ENCODE measurements around the gene THYN1.

Gene THYN1

DNA sequence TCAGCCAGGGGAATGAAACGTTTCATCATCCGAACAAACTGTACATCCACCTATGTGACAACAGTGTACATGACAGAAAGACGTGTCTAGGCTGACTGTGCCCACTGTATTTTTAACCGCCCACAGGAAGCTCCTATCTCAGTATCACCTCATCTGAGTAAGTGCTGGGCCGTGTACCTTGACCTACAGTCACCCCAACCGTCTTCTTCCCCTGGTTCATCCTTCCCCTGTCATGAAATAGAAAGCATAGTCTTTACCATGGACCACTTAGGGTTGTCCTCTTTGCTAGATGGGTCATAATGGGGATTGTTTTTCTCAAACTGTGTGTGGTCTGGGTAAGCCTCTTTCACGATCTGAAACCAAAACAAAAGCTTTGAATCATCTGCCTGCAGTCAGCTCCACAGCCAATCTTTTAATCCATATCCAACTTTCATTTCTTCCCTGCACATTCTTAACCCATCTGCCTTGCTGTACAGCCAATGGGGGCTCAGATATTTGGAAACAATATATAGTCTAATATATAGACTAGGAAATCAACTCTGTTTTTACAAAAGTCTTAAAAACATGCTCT, 4.2 kb downstream of the THYN1 start:
- no peak for DNase-seq (ENCODE audit: low read depth)

GRCh38 chr11:134246678-134247077, 6.5 kb downstream of the THYN1 start:
- no peak for DNase-seq (ENCODE audit: low read depth)

DNA sequence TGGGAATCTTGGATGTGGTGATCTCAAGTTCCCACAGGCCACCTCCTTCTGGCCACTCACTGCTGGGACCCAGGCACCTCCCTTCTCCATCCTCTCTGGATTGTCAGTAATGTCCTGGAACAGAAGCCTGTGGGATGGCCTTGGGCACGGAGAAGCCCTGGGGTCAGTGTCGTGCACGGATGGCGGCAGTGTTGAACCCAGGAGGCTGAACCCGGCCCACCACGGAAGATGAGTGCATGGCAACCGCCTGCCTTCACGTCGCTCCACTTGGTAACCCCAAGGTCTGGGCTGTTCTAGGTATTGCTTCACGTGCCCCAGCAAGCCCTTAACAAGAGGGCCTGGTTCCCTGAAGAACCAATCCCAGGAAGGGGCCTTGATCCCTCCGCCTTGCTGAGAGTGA, 7.1 kb downstream of the THYN1 start:
- DNase-seq (ENCODE audit: low read depth), result no peak

DNA sequence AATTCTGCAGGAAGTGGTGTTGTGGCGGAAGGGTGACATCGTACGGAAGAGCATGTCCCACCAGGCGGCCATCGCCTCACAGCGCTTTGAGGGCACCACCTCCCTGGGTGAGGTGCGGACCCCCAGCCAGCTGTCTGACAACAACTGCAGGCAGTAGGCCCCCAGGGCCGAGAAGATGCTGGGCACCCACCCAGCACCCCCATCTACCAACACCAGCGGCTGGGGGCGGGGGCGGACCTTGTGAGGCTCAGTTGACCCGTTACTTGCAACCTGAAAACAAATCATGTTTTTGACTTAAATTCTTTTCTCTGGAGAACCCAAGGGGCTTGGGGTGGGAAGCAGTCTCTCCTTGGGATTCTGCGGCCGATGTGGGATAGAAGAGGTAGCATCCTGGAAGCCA, 7.7 kb downstream of the THYN1 start:
- DNase-seq (ENCODE audit: low read depth), result no peak

DNA sequence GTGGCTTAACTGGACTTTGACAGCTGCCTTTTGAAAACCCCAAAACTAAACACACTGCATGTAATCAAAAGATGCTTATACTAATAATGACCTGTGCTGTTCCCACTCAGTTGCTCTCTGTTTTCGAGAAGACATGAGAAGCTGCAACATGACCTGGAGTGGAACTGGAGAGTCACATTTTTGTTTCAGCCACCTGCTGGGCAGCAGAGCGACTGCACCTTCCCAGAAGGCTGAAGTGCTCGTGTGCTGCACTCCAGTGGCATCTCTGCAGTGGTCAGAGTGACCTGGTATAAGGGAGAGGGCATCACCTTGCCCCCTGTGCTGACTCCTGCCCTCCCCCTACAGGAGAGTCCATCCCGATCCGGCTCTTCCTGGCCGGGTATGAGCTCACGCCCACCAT, 8.6 kb downstream of the THYN1 start:
- no peak for DNase-seq (ENCODE audit: low read depth)

- no peak for DNase-seq (ENCODE audit: low read depth)
Measured at GRCh38 chr11:134243913-134244312, 9.2 kb downstream of the THYN1 start.

GRCh38 chr11:134242376-134242775, 10.8 kb downstream of the THYN1 start:
- DNase-seq (ENCODE audit: low read depth), result no peak

DNA sequence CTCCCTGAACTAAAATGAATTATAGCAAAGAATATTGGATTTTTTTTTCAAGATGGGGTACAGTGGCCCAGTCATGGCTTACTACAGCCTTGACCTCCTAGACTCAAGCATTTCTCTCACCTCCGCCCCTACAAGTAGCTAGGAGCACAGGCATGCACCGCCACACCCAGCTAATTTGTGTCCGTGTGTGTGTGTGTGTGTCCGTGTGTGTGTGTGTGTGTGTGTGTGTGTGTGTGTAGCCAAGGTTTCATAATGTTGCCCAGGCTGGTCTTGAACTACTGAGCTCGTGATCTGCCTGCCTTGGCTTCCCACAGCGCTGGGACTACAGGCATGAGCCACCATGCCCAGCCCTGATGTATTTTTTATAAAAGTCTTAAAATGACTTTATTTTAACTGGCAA, 12.6 kb downstream of the THYN1 start:
- no peak for DNase-seq (ENCODE audit: low read depth)

DNA sequence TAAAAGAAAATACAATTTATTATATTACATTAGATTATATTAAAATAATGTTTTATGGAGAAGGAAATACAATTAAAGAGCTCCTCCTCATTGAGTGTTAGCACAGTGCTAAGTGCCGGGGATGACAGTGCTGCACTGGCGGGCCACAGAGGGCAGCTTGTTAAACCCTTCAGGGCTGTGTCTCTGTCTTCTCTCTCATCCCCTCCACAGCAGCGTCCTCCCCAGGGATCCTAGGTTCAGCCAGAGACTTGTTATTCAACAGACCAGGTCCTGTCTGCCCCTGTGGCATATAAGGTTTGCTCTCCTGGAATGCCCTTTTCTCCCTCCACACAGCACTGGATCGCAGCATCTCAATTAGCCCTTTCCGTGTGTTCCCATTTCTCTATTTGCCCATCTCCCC, 14.2 kb downstream of the THYN1 start:
- DNase-seq (ENCODE audit: low read depth), result no peak

- DNase-seq (ENCODE audit: low read depth), result no peak
Measured at GRCh38 chr11:134237557-134237922, 15.6 kb downstream of the THYN1 start.

- no peak for DNase-seq (ENCODE audit: low read depth)
Measured at GRCh38 chr11:134236834-134237556, 16.2 kb downstream of the THYN1 start.

- DNase-seq (ENCODE audit: low read depth), result no peak
Measured at GRCh38 chr11:134235399-134235798, 17.8 kb downstream of the THYN1 start.

DNA sequence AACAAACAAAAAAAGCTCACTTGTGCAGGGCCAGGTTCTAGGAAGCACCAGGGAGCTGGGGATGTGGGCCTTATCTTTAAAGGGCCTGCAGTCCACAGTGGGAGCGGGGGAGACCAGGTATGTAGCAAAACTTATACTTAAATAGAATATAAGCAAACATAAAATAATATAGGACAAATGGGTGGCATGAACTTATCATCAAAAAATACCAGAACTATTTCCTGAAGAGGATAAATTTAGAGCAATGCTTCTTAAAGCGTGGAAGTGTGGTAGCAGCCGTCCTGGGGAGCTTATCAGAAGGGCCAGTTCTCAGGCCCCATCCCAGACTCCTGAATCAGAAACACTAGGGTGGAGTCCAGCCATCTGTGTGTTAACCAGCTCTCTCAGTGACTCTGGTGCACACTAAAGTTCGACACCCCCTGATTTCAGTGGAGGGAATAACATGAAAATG, 19.4 kb downstream of the THYN1 start:
- DNase-seq (ENCODE audit: low read depth), result no peak

DNA sequence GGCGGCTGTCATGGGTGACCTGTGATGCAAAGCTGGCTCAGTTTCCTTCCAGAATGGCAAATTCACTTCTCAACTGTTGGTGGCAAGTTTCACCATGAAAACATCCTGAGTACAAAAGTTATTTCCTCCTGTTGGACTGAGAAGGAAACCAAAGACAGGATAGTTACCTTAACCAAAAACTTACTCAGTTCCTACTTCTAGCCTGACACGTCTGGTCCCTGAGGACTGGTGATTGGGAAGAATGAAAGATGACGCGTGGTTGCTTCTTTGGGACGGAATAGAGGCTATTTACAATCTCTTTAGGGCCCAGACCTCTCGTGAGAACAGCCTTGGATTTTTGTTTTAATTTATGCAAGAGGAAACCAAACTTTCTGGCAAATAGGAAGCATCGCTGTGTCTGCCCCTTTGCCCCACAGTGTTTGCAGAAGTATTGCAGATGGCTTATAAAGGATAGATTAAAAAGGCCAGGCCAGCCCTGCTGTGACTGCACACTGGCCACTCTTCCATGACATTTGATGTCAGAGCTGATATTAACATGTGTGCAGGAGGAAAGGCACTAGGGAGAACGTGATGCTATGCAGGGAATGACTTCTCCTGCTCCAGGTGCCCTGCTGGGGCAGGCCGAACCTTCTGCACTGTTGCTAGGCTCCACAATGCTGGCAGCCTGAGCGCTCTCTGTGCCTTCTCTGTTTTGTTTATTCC, 21.0 kb downstream of the THYN1 start:
- DNase-seq (ENCODE audit: low read depth), result no peak

GRCh38 chr11:134230339-134230738, 22.8 kb downstream of the THYN1 start:
- no peak for DNase-seq (ENCODE audit: low read depth)

DNA sequence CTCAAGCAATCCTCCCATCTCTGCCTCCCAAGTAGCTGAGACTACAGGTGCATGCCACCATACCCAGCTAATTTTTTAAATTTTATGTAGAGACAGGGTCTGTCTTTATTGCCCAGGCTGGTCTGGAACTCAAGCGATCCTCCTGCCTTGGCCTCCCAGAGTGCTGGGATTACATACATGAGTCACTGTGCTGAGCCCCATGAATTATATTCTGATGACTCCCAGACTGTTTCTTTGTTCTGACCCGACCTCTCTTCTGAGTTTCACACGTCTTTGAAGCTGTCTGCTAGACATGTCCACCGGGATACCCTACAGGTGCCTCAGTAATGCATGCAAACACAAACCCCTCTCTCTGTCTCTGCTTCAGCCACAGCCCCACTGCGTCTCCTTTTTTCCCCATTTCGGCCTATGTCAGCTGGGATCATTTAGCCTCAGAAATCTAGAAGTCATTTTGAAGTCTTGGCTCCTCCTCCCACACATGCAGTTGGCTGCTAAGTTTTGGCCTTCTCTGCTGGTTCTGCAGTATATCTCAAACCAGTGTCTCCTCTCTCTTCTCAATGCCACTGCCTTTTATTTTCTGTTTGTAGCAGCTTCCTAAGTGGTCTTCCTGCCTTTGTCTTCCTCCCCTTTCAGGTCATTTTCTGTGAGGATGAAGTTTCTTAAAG, 23.9 kb downstream of the THYN1 start:
- DNase-seq (ENCODE audit: low read depth), result no peak

DNA sequence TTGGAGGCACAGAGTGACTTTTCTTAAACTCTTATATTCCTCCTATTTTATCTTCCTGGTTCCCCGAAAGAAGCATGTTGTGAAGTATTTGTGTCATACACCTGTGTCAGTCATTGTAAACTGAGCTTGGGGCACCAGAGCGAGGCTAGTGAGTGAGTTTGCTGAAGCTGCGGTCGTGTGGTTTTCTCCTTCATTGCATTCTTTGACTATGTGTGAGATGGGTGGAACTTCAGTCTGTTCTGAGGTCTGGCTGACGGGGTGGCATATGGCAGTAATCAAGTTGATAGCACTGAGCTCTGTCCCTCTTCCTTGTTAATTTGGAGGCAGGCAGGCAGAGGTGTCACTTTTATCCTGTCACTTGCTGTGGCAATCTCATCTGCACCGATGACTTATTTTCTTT, 24.5 kb downstream of the THYN1 start:
- peak; percentile 75 for DNase-seq (ENCODE audit: low read depth)

DNA sequence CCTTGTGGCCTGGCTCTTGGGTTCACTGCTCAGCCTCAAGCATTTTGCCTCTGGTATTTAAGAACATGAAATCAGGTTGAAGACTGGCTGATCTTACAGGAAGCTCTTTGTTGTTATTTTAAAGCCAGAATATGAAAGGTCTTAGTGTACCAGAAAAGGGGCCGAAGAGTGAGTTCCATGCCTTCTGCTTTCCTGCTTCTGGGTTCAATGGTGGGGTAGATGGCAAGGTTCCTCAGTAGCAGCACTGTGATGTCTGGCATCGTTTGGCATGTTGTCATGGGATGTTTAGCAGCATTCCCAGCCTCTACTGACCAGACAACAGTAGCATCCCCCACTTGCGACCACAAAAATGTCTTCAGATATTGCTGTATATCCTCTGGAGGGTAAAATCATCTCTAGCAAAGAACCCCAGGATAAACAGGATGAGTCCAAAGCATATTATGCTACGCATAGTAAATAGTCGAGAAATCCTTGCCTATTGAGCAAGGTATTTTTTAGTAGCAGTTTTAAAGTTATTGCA, 26.3 kb downstream of the THYN1 start:
- no peak for DNase-seq (ENCODE audit: low read depth)

DNA sequence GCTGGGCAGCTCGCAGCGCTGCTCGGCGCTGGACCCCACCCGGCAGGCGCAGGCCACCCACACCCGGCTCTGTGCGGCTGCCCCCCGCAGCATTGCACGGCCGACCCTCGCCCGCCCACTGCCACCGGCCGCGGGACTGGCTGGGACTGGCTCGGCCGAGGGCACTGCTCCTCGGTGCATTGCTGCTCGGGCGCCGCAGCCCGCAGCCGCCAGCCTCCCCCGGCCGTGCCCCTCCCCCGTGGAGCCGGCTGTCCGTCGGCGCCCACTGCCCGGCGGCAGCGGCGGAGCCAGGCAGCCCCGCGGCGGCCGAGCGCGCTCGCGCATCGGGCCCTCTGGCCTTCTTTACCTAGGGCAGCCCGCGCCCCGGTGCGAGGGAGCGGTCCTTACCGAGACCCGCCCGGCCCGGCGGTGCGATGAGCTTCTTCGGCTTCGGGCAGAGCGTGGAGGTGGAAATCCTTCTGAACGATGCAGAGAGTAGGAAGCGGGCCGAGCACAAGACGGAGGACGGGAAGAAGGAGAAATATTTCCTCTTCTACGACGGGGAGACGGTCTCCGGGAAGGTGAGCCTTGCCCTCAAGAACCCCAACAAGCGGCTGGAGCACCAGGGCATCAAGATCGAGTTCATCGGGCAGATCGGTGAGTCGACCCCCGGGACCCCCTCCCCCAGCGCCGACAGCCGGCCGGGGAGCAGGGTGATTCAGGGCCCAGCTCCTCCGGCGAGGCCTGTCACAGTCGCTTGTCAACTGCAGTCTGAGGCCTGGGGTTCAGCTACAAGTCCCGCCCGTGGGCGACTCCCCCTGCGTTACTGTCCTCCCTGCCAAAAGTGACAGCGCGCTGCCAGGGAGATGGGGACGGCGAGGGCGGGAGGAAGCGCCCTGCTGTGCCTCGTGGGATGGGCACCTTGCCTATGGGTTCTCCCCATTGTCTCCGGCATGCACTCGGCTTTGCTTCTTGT, 28.2 kb downstream of the THYN1 start:
- DNase-seq (ENCODE audit: low read depth), result no peak

- peak; percentile 89 for DNase-seq (ENCODE audit: low read depth)
Measured at GRCh38 chr11:134223836-134224709, 29.1 kb downstream of the THYN1 start, which contains the start of the genes NCAPD3 and VPS26B. Gene NCAPD3, minus strand, starts transcription at chr11:134223967. Its CDS starts 41 bp downstream, at chr11:134223926. Gene VPS26B, plus strand, starts transcription at chr11:134224671. Its CDS starts 452 bp downstream, at chr11:134225123.

Measured in GM04504 (cell line).